DMS53 treated with DMSO at 0.1 percent for 48 hours (cell line): ENCODE measurements around the gene GPN1.
A peak's percentile ranks its signal among the peaks of the same experiment; 100 is the strongest.
"Not testable (repeated sequence)": the region's sequence is repeated elsewhere in the genome, so short reads cannot be mapped to it uniquely, and the experiment has no call there.

ENCODE experiments used
- DNase-seq: peaks from one replicate; lab custom pipeline; 2025; ENCODE audit not compliant: unreplicated experiment; lab: John Stamatoyannopoulos, UW

The GPN1 gene

DNA sequence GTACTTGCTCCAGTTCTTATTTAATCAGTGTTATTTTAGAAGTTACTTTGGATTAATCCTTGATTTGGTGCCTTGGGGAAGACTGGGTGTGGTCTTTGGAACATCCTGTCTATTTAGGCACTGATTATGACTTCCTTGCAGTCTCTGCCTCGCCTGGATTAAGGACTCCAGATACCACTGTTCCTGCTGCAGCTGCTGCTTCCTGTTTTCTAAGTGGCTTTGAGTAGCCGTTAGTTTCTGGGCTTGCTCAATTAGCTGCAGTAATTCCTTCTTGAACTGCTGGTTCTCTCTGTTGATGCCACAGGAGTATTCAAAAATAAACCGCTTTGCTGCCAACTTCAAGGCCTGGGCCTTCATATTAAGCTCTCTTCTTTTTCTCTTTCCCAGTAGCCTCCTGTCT lies 1.9 kb upstream of the GPN1 start:
- DNase-seq, result not testable (repeated sequence)

DNA sequence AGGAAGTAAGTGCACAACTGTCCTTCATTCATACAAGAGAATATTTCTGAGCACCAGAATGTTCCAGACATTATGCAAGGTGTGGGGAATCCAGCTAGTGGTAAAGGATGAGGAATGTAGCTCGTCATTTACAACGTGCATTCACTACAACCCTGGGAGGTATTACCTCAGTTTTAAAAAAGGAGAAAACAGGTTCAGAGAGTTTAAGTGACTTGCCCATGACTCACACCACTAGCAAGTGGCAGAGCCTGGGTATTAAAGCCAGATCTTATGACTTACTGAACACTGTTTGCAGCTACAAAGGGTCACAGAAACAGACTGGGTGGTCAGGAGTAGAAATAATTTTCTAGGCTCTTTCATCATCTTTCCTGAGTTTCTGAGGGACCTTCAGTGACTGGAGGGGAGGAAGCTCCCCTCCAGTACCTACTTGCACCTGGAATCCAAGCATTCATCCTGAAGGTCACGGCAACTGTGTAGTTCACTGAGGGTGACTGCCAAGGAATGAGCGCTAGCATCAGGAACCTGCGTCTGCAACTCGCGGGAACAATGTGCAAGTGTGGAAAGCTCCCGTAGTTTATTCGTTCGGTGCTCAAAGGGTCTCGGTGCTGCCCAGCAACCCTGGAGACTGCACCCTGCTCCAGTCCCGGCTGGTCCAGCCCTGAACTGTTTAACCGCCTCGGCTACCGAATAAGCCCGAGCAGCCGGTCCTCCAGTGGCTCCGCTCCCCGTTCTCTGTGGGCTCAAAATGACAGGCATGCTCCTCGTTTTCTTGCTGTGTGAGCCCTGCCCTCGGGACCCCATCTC lies 685 bp upstream of the GPN1 start:
- no peak for DNase-seq

DNA sequence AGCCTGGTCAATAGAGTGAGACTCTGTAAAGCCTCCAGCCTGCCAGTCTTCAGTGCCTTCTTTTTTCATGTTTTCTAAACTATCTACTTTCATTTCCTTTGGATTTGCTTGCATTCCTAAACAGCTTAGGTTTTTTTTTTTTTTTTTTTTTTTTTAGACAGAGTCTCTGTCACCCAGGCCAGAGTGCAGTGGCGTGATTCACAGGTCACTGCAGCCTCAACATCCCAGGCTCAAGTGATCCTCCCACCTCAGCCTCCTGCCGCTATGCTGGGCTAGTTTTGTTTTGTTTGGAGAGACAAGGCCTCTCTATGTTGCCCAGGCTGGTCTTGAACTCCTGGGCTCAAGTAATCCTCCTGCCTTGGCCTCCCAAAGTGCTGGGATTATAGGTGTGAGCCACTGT lies 1.4 kb downstream of the GPN1 start:
- DNase-seq, result not testable (repeated sequence)

DNA sequence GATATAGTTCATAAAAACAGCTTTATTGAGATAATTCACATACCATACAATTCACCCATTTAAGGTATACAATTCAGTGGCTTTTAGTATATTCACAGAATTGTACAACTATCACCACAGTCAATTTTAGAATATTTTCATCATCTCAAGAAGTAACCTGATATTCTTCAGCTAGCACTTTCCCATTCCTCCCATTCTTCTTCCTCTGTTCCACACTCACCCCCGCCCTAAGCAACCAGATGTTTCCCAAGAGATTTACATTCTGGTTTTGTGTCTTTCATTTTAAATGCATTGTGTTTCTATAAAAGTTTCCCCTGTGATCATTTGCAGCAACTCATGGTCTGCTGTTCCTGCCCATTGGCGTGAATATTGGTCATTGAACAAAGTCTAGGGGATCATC lies 5.4 kb downstream of the GPN1 start:
- DNase-seq, result no peak

DNA sequence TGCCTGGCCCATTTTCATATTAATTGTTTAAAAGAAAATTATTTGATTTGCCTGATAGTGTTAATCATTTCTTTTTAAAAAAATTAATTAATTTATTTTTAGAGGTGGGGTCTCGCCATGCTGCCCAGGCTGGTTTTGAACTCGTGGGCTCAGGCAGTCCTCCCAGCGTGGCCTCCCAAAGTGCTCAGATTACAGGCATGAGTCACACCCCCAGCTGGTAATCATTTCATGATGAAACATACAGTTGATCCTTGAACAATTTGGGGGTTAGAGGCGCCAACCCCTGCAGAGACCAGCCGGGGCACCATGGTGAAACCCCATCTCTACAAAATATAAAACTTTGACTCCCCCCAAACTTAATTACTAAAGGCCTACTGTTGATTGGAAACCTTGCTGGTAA lies 7.9 kb downstream of the GPN1 start:
- no peak for DNase-seq

DNA sequence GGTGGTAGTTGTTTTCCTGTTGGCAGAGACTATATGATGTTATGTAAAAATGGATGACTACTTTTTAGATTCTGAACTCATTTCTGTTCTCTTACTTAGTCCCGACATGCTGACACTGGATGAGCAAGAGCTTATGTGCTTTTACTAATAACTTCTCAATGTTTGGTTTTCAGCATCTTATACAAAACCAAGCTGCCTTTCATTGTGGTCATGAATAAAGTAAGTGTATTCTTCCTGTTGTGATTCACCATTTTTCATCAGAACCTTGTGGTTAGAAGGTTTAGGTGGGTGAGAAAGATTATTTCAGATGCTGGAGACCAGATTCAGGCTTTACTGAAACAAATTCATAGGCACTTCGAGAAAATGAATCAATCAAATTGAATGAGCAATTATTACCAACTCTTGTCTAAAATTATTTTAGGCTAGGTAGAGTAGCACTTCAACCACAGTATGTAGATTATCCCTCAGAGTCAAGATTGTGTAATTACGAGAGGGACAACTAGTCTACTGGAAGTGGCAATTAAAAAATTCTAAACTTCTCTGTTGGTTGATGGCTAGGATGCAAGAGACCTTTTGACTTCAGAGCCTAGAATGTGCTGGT lies 9.3 kb downstream of the GPN1 start:
- DNase-seq, result no peak

DNA sequence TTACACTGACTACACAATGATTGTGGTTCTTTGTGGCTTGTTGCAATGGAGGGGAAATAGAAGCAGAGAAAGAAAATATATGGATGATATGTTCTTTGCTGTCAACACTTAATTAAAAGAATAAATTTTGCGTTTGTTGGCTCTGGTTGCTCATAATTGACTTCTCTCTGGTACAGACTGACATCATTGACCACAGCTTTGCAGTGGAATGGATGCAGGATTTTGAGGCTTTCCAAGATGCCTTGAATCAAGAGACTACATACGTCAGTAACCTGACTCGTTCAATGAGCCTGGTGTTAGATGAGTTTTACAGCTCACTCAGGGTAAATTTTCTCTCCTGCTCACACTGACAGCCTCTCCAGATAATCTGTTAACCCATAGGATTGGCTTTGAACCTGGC lies 9.9 kb downstream of the GPN1 start:
- DNase-seq, result no peak

DNA sequence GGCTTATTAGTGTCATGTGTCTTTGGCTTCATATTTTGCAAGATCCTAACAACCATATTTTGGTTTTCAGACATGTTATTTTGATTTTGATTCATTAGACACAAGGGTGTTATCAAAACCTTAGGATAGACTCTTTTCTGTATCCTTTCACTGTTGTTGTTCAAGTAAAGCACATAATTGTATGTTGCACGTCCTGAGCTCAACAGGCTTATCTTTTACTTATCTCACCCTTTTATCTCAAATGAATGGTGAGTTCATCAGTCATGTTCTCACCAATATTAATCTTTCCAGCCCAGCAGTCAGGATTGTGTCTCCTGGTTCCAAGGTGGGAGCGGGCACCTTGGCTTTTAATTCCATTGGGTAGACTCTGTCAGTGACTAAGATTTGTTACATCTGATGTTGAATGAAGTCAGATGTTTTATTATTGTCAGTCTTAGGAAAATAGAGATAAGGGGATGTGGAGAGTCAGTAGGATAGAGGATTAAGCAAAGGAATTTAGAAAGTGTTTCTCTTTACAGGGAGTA lies 11.9 kb downstream of the GPN1 start:
- DNase-seq, result no peak

DNA sequence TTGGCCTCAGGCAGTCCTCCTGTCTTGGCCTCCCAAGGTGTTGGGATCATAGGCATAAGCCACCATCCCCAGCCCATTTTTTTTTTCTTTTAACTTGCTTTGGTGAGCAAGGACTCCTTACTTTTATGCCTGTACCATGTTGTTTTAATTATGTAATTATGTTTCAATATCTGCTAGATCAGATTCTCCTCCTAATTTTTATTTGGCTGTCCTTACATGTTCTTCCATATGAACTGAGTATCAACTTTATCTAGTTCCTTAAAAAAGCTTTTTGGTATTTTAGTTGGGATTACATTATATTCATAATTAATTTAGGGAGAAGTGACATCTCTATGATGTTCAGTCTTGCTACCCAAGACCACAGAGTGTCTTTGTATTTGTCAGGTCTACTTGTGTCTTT lies 16.3 kb downstream of the GPN1 start:
- no peak for DNase-seq

DNA sequence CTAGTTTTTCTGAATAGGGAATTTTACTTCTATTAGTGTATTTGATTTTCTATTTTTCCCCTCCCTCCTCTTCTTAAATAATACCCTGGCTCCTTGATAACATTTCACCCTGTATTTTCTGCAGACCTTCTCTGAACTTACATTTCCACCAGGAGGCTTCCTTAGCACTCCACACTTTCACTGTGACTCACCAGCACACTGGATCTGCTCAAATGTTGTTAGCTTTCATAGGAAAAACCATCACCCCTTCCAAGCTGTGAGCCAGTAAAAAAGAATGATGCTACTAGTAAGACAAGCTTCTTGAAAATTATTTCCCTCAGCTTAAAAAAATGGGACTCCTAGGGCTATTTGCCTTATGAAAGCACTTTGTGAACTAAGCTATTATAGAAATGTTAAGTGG lies 18.4 kb downstream of the GPN1 start:
- no peak for DNase-seq

DNA sequence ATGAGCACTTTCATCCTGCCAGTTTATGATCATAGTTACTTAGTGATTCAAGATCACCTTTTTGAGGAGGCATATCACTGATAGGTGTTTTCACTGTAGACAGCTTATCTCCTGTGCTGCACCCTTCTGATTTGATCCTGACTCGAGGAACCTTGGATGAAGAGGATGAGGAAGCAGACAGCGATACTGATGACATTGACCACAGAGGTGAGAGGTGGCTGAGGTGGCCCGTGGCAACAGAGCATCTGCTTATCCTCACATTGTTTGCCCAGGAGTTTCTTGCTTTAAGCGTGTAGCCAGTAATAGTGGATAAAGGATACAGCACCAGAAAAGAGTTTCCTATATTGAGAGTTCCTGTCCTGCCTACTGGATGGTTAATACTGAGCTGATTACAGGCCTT lies 18.9 kb downstream of the GPN1 start:
- DNase-seq, result no peak

DNA sequence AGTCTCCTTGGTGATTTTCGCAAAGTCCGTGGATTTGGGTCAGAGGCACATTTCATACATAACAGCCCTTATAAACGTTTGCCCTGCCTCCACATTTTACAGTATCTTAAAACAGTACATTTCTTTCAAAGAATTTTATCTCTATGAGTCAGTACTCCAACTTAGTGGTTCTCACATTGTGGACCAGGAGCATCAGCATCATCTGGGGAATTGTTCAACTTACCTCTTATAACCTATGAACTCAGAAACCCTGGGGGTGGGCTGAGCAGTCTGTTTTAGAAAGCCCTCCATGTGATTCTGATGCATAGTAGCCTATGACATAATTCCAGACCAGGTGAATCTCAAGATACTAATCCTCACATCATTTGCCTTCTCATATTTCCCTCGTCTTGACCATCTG lies 22.2 kb downstream of the GPN1 start:
- no peak for DNase-seq

DNA sequence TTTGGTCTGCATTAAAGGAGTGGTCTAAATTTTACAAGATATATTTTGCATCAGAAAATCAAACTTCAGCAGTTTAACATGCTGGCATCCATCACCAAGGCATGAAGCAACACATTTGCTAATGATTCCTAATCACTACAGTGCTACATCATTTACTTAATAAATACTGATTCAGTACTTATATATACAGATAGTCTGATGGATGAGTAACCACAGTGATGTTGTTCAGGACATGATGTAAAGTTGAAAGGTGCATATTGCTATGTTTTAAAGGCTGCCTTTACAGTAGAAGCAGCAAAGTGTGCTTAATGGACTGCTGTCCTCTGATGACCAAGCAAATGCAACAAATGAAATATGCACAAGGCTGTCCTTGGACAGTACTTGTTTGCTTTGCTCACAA lies 23.5 kb downstream of the GPN1 start:
- DNase-seq, result no peak

DNA sequence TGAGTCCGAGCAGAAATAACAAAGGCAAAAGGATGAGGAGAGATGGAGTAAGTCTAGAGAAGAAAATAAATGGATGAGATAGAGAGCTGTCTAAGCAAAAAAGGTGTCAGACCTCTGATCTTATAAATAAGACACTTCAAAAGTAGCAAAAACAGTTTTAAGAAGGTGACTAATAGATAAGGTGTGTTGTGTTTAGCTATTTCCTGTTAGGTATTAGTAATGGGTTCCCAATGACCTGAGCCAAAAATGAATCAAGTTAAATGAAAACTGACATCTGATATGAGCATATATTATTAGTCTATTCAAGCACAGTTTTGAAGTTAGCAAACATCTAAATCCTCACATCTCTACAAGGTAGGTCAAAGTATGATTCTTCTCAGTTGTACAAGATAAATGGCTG lies 23.9 kb downstream of the GPN1 start:
- no peak for DNase-seq

DNA sequence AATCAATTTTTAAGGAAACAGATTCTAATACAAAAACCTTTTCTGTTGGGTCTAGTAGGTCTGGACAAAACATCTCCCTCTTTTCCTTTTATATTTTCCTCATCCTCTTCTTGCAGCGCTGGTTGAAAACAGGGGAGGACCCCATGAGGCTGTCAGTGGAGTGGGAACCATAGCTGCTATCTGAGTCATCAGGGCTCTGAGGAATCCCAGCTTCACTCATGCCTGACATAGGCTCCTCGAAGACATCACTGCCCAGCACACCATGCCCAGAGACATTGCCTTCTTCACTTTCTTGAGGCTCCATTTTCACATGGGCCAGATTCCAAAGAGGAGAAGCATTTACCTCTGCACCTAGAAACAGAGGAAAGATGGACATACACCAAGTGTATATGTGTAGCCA lies 24.5 kb downstream of the GPN1 start:
- DNase-seq, result no peak

DNA sequence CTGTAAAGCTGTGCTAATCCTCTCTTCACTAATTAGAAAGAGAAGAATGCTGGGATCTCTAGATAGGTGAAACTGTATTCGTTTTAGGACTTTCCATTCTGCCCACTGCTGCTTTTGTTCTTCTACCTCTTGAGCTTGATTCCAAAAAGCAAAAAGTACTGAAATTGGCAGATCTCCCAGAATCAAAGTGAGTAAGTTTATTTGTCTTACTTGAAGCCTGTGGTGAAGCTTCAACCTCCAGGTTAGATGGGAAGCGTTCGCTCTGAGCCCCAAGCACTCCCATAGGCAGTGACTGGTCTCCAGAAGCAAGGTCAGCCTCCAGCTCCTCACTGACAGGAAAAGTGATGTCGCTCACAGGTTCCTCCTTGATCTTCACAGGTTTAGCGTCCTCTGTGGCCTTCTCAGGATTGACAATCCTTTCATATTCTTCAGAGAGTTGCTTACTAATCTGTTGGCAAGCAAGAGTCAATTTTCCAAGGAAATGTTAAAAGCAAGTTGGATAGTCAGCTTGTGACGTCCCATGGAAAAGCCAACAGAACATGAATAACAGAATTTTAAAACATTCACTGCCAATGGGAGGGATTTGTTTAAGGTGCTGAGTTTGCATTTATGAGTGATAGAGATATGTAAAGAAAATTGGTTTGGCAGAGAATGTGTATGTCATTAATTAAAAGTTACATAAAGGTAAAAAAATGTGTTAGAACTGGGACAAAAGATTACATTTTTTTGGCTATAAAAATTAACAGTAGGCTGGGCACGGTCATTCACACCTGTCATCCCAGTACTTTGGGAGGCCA lies 26.5 kb downstream of the GPN1 start:
- no peak for DNase-seq

DNA sequence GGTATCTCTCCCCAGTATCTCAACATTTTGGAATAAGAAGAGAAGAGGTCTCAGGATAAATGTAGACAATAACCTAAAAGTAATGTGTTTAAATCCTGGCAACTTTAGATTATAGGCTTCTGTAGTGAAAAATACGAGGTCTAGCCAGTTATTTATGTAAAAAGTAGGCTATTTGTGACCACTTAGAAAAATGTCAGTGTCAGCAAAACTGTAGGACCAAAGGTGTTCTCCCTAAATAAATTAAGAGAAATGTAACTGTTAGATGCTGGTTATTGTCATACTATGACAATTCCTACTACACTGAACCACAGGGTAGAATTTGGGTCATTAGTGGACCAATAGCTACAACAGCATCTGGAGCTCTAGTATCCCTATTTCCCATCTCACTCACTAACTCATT lies 32.5 kb downstream of the GPN1 start:
- DNase-seq, result no peak

DNA sequence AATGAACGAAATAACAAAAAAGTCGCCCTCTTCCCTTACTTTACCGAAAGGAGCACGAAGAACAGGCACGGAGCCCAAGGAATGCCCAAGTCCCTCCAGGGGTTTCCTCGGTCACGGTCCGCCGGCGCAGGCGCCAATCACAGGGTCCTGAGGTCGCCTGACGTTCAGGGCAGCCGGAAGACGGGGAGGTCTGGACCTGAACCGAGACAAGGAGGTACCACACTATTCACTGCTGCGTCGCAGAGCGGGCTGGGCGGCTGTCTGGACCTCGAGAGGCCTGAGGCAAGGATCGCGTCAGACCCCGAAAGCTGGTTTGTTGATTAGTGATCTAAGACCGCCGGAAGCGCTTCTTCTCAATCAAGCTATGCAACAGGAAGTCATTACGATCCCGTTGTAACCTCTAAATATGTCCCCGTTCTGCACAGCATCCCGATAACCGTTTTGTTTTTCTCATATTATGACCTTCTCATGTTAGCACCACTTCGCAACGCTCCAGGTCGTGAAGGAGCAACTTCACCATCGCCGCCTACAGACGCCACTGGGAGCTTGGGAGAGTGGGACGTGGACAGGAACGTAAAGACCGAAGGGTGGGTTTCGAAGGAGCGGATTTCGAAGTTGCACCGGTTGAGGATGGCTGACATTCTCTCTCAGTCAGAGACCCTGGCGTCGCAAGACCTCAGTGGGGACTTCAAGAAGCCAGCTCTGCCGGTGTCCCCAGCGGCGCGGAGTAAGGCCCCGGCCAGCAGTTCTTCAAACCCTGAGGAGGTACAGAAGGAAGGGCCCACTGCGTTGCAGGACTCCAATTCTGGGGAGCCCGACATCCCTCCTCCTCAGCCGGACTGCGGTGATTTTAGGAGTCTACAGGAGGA lies 34.7 kb downstream of the GPN1 start, which contains the start of the genes SLC4A1AP and SUPT7L:
Gene SLC4A1AP, plus strand, starts transcription at position 605 of the 869 bp plus-strand sequence. Its CDS starts 26 bp downstream, at position 631.
Gene SUPT7L, minus strand, starts transcription at position 330 of the 869 bp plus-strand sequence. CDS start 1,422 bp downstream, outside the sequence.
- peak; percentile 58 for DNase-seq

DNA sequence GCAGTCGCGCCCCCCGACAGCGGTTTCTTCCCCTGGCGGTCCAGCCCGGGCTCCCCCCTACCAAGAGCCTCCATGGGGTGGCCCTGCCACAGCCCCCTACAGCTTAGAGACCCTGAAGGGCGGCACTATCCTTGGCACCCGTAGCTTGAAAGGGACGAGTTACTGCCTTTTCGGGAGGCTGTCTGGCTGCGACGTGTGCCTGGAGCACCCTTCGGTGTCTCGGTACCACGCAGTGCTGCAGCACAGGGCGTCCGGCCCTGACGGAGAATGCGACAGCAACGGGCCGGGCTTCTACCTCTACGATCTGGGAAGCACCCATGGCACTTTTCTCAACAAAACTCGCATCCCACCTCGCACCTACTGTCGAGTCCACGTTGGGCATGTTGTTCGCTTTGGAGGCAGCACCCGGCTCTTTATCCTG lies 35.3 kb downstream of the GPN1 start:
- no peak for DNase-seq

DNA sequence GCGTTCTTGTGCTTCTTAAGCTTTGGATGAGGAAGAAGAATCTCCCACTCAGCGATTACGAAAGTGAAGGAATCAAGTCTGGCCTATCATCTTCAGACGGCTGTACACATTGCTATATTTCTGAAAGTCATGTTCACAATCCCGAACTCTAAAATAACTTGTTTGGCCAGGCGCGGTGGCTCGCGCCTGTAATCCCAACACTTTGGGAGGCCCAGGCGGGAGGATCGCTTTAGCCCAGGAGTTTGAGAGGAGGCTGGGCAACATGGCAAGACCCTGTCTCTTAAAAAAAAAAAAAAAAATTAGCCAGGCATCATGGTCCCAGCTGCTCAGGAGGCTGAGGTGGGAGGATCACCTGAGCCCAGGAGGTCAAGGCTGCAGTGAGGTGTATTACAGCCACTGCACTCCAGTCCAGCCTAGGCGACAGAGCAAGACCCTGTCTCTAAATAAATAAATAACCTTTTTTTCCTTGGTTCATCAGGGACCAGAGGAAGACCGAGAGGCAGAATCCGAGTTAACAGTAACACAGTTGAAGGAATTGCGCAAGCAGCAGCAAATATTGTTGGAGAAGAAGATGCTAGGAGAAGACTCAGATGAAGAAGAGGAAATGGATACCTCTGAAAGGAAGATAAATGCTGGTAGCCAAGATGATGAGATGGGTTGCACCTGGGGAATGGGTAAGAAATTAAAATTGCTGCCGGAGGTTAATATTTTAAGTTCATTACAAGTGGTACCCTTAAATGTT lies 35.9 kb downstream of the GPN1 start:
- DNase-seq, result no peak
